Measurements from ENCODE around the gene CAPN7.

CAPN7 gene

DNA sequence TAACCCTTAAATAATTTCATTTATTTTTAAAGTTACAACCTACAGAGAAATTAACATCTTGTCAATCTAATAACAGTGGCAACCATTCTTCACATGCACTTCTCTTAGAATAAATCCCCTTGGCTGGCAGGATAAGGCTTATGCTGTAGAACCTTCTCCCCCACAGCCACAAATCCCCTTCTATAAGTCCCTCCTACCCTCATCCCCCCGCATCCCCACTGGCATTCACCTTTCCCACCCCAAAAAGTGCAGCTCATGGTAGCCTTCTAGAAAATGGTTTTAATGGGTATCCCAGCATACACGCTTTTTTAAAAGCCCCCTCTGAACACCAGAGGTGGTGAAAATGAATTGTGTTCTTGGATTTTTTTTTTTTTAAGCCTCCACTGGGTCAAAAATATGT, 49.2 kb downstream of the CAPN7 start:
- DNase-seq, result no peak

DNA sequence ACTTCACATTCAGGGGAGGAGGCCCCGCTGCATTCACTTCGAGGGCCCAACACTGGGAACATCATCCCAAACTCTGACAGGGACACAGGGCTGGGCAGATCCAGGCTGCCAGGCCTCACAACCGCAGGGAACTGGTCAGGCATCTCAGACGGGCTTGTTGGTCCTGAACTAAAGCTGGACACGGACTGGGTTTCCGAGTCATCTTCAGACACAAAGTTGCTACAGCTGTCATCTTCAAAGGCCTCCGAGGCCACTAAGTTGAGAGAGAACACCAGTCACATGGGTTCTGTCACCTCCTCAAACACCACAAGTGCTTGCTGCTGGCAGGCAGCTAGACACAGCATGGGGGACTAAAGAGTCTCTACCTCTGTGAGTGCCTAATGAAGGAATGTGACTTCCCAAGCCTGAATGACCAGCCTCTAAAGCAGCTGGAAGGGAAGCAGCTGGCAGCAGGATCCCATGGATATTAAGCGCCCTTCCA, 50.9 kb downstream of the CAPN7 start:
- no peak for DNase-seq

DNA sequence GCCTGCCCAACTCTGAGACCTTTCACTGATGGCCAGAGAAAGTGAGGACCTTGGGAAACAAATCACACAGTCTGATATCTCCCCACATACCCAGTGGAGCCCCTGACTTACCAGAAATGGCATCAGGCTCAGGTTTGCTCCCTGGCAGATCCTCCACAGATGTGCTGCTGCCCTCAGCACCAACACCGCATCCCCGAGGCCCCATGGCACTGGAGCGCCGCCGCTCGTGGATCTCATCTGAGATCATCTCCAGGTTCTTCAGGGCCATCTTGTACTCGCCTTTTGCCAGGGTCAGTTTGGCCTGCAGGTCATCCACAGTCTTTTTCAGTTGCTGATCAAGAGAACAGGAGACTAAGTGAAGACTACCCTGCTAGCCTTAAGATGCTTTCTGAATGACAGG, 52.7 kb downstream of the CAPN7 start:
- no peak for DNase-seq

DNA sequence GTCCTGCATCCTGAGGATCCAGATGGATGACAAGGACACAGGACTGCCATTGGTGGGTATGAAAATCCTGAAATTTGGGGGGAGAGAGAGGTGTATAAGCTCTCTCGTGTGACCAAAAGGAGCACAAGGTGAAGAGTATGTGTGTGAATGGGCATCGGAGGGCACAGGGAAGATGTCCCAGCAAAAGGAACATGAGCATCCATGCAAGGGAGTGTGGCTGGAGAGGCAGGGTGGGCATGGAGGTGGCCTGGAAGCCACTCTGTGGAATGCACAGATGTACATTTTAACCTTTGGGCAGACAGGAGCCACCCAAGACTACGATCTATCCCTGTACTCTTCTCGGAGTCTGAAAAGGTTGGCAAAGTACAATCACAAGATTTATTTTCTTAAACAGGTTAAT, 54.5 kb downstream of the CAPN7 start:
- DNase-seq, result no peak

DNA sequence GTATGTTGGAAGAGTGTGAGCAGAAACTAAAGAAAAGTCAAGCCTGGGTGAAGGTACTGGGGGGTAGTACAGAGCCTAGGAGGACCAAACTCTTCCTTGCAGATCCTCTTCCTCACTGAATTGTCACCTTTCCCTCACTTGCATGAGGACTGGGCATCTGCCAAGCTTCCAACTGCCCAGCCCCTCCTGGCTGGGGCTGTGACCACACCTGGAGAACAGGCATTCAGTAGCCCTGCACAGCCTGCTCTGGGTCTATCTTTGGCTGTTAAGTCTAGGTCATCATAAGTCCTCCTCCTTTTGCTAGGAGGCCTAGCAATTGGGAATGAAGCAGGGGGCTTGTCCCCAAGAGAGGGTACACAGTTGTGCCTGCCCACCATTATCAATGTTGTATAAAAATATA, 55.2 kb downstream of the CAPN7 start:
- DNase-seq, result no peak

DNA sequence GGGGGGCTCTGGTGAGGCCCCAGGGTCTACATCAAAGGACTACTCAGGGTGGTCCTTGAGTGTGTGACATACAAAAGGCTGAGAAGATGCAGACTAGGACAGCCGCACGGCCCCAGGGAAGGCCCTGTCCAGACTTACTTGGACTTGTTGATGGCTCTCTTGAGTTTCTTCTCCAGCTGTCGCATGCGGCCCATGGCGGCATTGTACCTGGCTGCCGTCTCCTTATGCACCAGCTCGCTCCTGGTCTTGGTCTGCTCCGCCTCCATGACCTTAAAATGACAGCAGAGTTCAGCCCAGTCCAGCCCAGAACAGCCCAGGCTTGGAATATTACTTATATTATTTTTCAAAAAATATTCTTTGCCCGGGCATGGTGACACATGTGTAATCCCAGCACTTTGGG, 56.0 kb downstream of the CAPN7 start:
- DNase-seq, result no peak

DNA sequence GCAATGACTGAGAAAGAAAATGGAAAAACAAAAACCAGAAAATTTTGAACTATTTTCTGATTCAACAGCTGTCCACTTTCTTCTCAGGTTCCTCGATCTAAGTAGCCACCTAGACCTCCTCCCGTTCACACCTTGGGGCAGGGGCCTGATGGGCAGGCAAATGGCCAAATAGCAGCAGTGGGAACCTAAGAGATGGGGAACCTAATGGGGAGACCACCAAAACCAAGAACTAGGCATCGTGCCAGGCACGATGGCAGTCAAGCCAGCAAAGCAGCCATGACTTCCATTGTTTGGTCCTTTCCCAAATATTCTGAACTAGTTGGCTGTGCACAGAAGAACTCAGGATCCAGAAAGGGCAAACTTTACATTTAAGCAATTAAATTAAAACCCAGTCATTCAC, 57.1 kb downstream of the CAPN7 start:
- no peak for DNase-seq

DNA sequence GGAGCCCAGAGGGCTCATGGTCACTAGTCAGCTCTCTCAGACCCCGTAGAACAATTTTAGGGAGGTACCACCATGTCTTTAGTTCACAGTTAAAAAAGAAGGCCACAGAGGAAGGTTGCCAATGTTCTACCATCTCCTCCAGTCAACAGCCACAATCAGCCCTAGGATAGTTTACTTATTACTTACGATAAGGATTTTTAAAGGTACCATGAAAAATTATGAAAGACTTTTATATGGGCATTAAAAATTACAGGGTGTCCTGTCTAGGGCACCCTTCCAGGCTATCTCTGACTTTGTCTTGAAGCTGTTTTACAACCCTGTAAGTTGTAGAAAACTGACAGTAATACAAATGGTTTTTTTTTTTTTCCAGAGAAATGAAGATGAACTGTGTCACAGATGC, 57.9 kb downstream of the CAPN7 start:
- no peak for DNase-seq

DNA sequence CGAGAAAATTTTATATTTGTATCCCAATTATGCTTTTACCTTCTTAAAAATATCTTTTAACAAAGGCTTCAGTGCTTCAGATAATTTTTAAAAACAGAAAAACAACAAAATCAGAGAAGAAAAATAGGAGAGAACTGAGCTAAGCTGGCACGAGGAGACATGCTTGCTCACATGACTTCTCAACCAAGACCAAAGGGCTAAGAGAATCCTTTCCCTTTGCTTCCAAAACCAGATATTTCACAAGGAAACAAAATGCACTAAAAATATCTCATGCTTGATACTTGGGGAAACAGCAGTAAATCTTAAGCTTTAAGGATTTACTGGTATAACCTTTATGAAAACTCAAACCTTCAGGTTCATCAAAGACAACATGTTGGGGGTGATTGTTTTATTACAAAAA, 58.4 kb downstream of the CAPN7 start:
- no peak for DNase-seq

DNA sequence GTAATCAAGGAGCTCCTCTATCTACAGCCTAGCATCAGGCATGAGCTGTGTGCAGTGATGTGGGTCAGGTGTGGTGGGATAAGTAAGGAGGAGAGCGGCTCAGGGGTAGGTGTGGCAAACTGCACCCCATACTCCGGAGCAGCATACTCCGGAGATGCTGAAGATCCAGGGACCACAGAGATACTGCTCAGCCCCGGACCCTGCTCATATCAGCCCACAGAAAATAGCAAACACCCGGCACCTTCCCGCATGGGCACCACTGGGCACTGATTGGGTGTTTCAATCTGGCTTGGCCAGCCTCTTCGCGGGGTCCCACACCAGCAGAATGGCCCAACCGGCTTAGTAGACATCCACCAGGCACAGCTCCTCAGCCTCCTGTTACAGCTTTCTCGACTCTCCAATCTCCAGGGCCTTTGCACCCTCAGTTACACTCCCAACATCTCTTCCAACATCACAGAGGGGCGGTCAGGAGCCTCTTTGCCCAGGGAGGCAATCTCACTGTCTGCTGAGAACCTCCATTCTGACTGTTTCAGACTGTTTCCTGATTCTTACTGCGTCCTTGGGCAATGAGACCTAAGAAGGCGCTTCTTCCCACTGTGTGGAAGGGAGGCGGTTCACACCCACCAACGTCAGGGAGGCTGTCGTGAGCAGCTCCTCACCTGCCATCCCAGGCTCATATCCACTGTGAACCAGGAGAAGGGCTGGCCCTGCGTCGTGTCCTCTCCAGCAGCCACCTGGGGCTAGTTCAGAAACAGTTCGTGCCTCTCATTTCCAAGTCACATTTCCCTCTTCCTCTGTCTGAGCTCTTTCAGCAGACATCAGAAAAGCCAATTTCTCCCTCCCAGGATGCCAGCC, 59.8 kb downstream of the CAPN7 start:
- no peak for DNase-seq

DNA sequence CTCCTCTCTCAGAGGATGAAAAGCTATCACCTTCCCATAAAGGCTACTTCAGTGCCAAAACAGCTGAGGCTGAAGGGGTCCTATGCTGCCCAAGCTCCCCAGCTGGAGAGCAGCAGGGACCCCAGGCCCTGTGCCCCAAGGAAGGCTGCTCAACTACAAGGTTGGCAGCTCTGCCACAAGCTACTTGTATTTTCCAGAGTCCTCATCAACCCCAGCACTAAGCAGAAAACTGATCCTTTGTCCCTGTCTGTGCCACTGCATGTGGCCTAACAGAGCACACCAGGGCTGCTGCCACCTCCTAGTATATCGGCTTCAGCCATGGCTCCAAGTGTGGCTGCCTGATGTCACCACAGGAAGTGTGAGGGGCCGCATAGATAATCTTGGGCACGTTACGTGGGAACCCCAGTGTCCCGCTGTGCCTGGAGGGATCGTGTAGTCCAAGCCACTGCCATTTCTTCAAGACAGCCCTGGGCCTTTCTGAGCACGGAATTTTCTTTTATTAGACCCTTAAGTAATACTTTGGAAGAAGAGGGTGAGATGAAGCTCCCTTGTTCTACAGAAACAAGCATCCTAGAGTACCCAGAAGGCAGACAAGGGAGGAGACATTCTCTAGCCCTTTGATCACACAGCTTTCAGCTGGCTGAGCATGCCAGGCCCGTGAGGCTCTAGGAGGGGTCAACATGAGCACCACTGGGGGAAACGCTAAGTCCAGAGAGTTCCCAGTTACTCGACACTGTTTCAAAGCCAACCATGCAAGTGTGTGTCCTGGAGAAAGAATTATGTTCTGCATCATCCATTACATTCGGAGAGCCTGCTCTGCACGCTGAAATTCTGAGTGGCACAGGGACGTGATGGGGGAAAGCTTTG, 60.7 kb downstream of the CAPN7 start:
- DNase-seq, result no peak

DNA sequence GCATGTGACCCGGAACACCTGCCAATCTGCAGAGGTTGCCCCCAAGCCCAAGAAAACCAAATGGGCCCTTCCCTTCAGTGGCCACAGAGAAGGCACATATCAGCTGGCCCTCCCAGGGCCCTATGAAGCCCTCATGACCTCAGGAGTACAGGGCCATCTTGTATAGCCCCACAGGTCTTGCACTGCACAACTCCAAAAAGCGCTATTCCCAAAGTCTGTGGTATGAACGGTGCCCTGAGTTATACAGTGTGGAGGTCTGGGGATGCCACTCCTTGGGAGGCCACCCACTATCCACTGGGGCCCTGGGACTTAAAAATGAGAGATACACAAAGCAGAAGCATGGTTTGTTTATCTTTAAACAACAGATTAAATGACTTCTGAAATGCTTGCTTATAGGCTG, 61.5 kb downstream of the CAPN7 start:
- no peak for DNase-seq

DNA sequence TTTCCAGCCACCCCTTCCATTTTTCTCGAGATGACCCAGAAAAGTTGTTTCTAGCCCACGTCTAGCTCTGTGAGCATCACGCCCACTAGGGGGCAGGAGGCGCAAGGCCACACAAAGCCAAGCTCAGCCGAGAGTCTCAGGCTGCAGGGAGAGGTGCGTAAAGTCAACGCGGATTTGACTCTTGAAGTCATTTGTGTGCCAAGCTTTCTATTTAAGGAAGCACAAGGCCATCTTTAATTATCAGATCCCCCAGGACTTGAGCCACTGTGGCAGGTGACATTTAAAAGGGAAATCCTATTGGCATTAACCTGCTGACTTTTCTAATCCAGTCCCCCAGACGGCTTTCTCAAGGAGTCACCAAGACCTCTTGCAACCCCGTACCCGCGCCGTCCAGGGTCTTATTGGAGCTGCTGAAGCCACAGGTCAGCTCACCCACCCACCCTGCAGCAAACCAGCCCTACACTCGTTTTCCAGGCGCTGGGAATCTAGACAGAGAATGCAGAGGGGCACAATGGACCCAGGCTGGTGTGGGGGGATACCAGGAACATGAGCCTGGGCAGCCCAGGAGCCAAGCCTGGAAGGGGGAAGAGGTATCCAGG, 62.1 kb downstream of the CAPN7 start:
- peak; percentile 86 for DNase-seq

DNA sequence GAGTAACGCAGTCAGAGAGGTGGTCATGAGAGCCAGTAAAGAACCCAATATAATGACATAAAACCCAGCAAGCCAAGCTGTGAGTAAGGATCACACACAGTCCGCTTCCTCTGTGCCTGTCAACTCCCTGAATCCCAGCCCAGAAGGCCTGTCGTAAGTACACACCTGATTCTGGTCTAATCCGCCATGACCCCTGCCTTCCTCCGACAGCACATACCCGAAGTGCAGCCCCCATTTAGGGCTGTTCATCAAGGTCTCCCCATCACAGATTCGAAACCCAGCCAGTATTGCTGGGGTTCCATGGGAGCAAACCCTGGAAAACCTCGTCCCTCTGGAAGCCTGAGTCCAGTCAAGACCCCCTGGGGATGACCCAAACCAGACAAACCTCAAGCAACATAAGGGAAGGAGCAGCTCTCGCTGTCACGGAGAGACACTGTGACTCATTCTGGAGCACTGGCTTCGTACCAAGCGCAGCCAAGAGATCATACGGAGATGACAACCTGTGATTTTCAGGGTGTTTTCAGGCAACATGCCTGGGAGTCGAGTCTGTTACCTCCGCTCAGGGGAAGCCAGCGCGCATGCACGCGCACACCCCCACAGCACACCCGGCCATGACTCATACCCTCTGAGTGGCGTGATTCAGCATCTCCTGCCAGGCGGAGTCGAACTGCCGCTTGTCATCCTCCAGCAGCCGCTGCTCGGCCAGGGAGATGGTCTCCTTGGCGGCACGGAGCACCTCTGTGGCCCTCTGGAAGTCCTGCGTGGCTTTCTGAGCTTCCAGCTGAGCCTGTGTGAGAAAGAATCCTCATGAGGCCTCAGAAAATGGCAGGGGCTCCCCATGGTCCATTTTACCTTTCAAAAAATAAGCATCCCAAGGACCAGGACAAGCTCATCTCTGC, 63.3 kb downstream of the CAPN7 start:
- peak; percentile 85 to 91 for DNase-seq

DNA sequence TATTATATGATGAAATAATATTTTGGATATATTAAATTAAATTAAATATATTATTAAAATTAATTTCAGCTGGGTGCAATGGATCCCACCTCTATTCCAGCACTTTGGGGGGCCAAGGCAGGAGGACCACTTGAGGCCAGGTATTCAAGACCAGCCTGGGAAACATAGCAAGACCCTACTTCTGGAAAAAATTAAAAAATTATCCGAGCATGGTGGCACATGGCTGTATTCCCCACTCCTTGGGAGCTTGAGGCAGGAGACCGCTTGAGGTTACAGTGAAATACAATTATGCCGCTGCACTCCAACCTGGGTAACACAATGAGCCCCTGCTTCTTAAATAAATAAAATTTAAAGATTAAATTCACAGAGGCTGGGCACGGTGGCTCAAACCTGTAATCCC, 65.0 kb downstream of the CAPN7 start:
- DNase-seq, result no peak

DNA sequence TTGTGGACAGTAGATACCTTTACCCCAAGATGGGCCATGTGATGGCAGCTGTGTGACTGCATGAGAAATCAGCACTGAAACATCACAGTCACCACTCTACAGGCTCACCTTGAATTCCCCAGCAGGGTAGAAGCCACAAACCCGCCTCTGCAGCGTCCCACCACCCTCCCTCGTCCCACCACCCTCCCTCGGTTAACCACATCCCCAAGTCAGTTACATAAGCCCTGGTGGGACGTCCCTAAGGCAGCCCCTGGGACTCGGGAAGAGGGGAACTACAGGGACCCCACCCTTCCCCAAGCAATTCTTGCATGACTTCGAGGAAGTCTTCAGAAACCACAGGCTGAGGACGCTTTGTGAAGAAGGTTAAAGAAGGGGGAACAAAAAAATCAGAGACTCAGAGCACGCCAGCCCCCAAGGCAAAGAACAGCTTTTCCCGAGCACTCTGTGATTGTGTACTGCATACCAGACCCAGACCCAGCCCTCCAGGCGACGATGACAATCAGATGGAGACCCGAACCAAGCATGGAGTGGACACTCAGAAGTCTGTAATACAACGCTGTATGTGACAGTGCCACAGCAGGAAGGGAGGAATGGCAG, 65.8 kb downstream of the CAPN7 start:
- peak; percentile 90 to 91 for DNase-seq

DNA sequence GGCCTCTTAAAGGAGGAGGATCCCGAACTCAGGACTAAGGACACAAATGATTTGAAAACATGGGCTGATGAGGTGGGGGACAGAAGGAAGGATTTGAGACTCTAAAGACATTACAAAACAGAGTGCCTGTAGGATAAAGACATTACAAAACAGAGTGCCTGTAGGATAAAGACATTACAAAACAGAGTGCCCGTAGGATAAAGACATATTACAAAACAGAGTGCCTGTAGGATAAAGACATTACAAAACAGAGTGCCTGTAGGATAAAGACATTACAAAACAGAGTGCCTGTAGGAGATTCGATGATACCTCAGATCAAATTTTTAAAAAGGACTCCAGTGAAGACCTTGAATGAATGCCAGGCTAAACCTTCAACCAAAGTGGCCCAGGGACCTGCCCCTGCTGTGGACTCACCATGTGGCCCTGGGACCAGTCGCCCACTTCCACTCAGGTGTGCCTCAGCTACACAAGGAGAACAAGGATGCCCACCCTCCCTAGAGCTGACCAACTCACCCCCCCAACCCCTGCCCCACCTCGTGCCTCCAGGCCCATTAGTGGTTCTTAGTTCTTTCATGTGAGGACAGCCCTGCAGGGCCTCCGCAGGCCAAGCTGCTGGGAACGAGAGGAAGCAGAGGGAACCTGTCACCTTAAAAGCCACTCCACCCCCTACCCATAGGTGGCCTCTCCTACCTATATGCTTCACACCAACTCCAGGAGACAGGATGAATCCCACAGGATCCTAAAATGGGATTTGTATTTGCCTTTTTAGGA, 66.6 kb downstream of the CAPN7 start:
- DNase-seq, result no peak

DNA sequence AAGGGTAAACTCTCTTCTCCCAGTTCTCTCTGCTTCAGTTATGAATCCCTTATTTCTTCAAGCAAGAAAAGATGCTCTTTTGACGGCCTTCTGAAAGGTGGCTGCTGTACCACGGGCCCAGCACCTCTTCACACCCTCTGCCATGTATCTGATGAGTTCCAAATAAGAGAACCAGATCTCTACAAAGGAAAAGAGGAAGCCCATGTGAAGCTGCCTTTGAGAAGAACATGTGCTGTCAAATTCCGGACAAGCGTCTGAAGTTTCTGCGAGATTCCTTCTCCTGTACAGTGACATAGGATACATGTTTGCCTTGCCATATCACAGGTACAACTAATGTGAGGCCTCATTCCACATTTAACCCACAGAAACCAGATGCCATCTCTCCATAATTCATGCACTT, 67.2 kb downstream of the CAPN7 start:
- no peak for DNase-seq

DNA sequence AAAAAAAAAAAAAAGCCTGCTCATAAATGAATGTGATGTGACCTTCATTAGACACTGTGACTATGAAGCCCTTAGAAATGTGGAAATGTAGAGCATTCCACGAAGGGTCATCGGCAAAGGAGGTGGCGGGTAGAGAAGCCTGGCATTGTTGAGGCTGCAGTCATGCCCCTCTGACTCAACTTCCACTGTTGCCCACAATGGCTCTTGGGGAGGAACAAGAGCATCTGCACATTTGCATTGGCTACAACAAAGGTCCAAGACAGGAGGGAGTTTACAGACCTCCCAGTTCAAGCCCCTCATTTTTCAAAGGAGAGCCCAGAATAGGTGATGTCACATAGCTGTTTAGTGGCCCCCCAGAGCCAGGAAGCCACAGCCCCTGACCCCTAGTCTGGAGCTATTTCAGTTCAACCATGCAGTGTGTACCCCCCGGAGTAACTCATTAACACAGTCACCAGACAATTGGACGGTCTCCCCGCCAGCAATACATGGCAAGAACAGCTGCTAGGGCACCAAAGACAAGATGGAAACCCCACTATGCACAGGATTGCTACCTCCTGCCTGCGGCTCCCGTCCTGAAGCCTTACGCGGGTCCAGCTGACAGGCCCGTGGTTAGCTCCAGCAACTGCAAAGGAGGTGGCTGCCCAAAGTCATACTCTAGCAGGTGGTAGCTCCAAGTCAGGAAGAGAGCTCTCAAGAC, 70.1 kb downstream of the CAPN7 start:
- no peak for DNase-seq

DNA sequence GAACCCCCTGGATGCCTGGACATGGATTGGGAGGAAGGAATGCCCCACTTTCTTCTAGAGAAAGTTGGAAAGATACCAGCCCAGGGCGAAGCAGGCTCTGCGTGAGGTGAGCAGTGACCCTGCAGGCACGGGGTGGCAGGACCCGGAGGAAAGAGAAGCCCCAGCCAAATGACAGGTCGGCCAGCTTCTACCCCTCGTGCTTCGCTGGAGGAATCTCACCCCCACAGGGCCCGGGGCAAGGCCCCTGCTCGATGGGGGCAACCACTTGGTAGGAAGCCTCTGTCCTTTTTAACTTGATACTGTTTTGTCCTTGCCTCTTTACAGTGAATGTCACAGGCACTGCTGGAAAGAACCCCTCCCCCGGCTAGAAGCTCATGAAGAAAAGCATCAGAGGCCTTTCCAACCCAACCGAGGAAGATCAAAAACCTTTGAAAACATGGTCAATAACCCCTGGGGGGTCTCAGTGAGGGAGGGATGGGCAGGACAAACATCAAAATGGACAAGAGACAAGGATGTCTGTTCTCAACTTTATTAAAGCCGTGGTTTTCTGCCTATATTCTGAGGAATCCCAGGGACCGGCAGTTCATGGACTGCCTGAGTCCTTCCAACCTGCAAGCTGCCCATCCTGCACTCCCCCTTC, 71.9 kb downstream of the CAPN7 start:
- no peak for DNase-seq
